ENCODE measurements around the gene WDFY2.

The WDFY2 gene

DNA sequence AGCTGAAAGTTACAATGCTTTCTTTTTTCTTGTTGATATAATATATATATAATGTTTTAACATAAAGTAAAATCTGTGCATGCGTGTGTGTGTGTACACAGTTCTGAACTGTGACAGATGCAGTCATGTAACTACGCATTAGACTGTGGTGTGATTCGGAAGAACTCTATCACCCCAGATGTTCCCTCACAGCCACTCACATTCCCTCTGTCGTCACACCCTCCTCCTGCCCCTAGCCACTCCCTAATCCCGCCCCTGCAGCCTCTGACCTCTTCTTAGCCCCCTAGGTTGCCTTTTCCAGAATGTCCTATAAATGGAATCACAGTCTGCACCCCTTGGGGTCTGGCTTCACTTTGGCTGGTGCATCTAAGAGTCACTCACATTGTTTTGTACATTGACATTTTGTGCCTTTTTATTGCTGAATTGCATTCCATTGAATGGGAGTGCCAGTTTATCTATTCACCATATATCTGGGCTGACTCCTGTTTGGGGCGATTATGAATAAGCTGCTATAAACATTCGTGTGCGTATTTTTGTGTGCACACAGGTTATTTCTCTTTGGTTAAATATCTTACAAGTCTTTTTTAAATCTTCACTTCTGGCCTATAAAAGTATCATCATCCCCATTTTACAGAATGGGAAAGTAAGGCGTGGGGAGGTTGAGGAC is 199.3 kb downstream of the WDFY2 start:
- no peaks in the 10 kb centered on the region for H3K79me2 ChIP-seq (ENCODE audit: insufficient read depth, low read length)
- H3K27me3 ChIP-seq (ENCODE audit: insufficient read depth, low read length, poor library complexity): no peaks in the 10 kb centered on the region
- no peak overlapping the region for H3K4me3 ChIP-seq (ENCODE audit: low read depth in 1 of 2, low read length in 2 of 2)
- no peak overlapping the region for H3K27ac ChIP-seq (ENCODE audit: low read length)
- H2AFZ ChIP-seq (ENCODE audit: low read depth, low read length): no peak overlapping the region
- no peak overlapping the region for H3K4me2 ChIP-seq (ENCODE audit: insufficient read depth, low read length)
- no peaks in the 10 kb centered on the region for H3K36me3 ChIP-seq (ENCODE audit: insufficient read depth, low read length)
- no peak for ATAC-seq (ENCODE audit: insufficient read depth, low read depth)
- H4K20me1 ChIP-seq (ENCODE audit: insufficient read depth, low read length): no peaks in the 10 kb centered on the region
- TF ChIP-seq, protein P1, sequence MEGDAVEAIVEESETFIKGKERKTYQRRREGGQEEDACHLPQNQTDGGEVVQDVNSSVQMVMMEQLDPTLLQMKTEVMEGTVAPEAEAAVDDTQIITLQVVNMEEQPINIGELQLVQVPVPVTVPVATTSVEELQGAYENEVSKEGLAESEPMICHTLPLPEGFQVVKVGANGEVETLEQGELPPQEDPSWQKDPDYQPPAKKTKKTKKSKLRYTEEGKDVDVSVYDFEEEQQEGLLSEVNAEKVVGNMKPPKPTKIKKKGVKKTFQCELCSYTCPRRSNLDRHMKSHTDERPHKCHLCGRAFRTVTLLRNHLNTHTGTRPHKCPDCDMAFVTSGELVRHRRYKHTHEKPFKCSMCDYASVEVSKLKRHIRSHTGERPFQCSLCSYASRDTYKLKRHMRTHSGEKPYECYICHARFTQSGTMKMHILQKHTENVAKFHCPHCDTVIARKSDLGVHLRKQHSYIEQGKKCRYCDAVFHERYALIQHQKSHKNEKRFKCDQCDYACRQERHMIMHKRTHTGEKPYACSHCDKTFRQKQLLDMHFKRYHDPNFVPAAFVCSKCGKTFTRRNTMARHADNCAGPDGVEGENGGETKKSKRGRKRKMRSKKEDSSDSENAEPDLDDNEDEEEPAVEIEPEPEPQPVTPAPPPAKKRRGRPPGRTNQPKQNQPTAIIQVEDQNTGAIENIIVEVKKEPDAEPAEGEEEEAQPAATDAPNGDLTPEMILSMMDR (IDR thresholded peaks at IDR 0.05; ENCODE audit: borderline replicate concordance, extremely low read depth, low read length, poor library complexity, severe bottlenecking): no peak
- TF ChIP-seq EZH2 (IDR thresholded peaks at IDR 0.05; ENCODE audit: borderline replicate concordance, low read depth, low read length, severe bottlenecking): no peak
- H3K9ac ChIP-seq (ENCODE audit: low read depth, low read length): no peak overlapping the region
- DNase-seq: no peak
- H3K4me1 ChIP-seq (ENCODE audit: insufficient read depth, low read length): no peaks in the 10 kb centered on the region
- H3K9me3 ChIP-seq (ENCODE audit: insufficient read depth, low read length, severe bottlenecking): no peaks in the 10 kb centered on the region

DNA sequence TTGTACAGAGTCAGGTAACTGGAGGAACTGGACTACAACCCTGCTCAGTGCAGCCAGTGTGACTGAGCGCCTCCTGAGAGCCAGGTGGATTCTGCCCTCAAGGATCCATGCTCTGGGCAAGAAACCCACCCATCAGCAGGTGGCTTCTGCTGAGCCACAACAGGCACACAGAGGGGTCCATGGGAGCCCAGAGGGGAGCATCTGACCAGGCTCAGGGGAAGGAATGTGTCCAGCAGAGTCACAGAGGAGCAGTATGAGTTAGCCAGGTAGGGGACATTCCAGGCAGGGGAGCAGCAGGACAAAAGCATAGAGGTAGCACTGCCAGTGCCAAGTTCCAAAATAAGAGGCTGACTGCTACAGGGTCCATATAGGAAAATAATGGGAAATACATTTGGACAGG is 199.8 kb downstream of the WDFY2 start:
- Histone ChIP-seq H3K27ac (ENCODE audit: low read length) (no peak overlapping the region), H3K4me2 (ENCODE audit: insufficient read depth, low read length) (no peak overlapping the region), H3K4me3 (ENCODE audit: low read depth in 1 of 2, low read length in 2 of 2) (no peak overlapping the region), H4K20me1 (ENCODE audit: insufficient read depth, low read length) (no peaks in the 10 kb centered on the region), H3K36me3 (ENCODE audit: insufficient read depth, low read length) (no peaks in the 10 kb centered on the region), H3K9ac (ENCODE audit: low read depth, low read length) (no peak overlapping the region), H3K9me3 (ENCODE audit: insufficient read depth, low read length, severe bottlenecking) (no peaks in the 10 kb centered on the region), H3K79me2 (ENCODE audit: insufficient read depth, low read length) (no peaks in the 10 kb centered on the region), H3K27me3 (ENCODE audit: insufficient read depth, low read length, poor library complexity) (no peaks in the 10 kb centered on the region), H2AFZ (ENCODE audit: low read depth, low read length) (no peak overlapping the region), H3K4me1 (ENCODE audit: insufficient read depth, low read length) (no peaks in the 10 kb centered on the region)
- no peak for TF ChIP-seq EZH2 (IDR thresholded peaks at IDR 0.05; ENCODE audit: borderline replicate concordance, low read depth, low read length, severe bottlenecking)
- TF ChIP-seq, protein P1 (IDR thresholded peaks at IDR 0.05; ENCODE audit: borderline replicate concordance, extremely low read depth, low read length, poor library complexity, severe bottlenecking): no peak
- DNase-seq (no peak), ATAC-seq (ENCODE audit: insufficient read depth, low read depth) (no peak)

DNA sequence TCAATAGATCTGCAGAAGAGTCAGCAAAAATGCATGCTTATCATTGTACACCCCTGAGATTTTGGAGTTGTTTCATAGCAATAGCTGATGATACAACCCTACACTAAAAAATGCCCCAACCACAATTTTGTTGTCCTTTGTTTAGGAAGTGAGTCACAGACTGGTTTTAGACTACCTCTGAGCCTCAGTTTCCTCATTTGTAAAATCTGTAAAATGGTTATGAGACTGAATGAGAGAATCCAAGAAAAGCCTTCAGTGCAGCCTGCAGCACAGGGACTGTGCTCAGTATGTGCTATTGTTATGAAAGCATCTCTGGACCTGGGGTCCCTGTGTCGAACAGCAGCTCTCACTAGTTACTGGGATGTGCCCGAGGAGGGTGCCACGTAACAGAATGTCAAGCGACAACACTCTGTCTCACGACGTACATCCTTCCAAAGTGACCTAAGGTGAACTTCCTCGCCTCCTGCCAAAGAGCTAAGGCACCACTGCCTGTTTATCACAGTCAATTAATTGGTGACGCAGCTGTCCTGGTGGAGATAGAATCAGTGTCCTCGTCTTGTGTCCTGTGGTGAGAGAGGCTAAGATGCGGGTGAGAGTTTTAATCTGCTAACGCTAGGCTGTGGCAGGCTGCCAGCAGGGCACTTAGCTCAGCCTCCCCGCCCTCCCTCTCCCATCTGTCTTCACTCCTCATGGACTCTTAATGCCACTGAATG is 201.6 kb downstream of the WDFY2 start:
- Histone ChIP-seq H3K4me2 (ENCODE audit: insufficient read depth, low read length) (no peak overlapping the region), H3K9me3 (ENCODE audit: insufficient read depth, low read length, severe bottlenecking) (no peaks in the 10 kb centered on the region), H3K27me3 (ENCODE audit: insufficient read depth, low read length, poor library complexity) (no peaks in the 10 kb centered on the region), H3K9ac (ENCODE audit: low read depth, low read length) (no peak overlapping the region), H3K4me3 (ENCODE audit: low read depth in 1 of 2, low read length in 2 of 2) (no peak overlapping the region), H2AFZ (ENCODE audit: low read depth, low read length) (no peak overlapping the region), H3K4me1 (ENCODE audit: insufficient read depth, low read length) (no peaks in the 10 kb centered on the region), H3K27ac (ENCODE audit: low read length) (no peak overlapping the region), H4K20me1 (ENCODE audit: insufficient read depth, low read length) (no peaks in the 10 kb centered on the region), H3K79me2 (ENCODE audit: insufficient read depth, low read length) (no peaks in the 10 kb centered on the region), H3K36me3 (ENCODE audit: insufficient read depth, low read length) (no peaks in the 10 kb centered on the region)
- TF ChIP-seq EZH2 (IDR thresholded peaks at IDR 0.05; ENCODE audit: borderline replicate concordance, low read depth, low read length, severe bottlenecking): no peak
- TF ChIP-seq, protein P1 (IDR thresholded peaks at IDR 0.05; ENCODE audit: borderline replicate concordance, extremely low read depth, low read length, poor library complexity, severe bottlenecking): no peak
- ATAC-seq (ENCODE audit: insufficient read depth, low read depth) (no peak), DNase-seq (no peak)
